ENCODE results near the gene RNF212B. TPM values are rescaled to one million over a fixed set of nuclear protein-coding genes. Genes with fewer than 3 reads are reported as not detected.

Gene RNF212B
- total and polyA plus RNA-seq, 2 of the 13 experiments (the other 11 are each of a cell fraction or from before 2014, with no cell fraction given): 0.05 TPM; not detected in 1

DNA sequence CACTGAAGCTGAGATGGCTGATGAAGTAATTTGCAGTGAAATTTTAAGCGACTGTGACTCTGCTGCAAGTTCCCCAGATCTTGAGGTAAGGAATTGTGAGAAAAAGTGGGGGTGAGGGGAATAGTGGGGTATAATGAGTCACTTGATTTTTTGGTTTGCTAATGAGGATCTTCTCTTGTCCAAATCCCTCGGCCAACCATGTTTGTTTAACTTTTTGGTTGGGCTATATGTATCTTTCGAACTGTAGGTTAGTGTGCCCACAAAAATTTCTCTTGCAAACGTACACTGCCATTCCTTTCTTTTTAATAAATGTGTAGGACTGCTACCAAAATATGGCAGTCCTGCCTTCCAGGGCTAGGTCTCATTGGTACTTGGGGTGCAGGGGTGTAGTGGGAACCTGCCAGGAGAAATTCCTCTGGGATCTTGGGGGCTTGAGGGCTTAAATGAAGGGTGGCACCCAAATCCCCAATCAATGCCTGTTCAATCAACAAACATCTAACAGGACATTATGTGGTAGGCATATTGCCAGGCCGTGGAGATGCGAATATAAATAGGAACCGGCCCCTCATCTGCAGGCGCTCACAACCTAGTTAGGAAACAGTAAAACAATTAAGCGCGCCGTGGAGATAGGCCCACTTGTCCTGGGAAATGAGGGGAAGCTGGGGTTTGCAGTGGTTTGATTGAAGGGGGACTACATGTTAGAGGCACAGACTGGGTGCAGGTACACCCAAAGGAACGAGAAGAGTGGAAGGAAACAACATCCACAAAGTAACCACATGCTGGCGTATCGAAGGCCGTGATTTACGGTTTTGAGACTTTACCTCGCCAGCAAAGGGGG lies 82.2 kb downstream of the RNF212B start (continued):
- TF ChIP-seq AKNA (CRISPR knock-in tag; IDR thresholded peaks at IDR 0.05; ENCODE audit: borderline replicate concordance) (no peak), NPAS2 (CRISPR knock-in tag; IDR thresholded peaks at IDR 0.05; ENCODE audit: borderline replicate concordance) (no peak), NCOA5 (CRISPR knock-in tag; IDR thresholded peaks at IDR 0.05) (no peak), USF2 (IDR thresholded peaks at IDR 0.05; ENCODE audit: low read depth, low read length) (no peak), USF2 (CRISPR knock-in tag; IDR thresholded peaks at IDR 0.05; ENCODE audit: borderline replicate concordance) (no peak), MZF1 (CRISPR knock-in tag; IDR thresholded peaks at IDR 0.05; ENCODE audit: borderline replicate concordance) (peak; percentile 83; the same call in 1 of the 2 replicates), CHD4 (IDR thresholded peaks at IDR 0.05; ENCODE audit: borderline replicate concordance, low read length) (no peak; the same call in 1 of the 2 replicates), SUZ12 (IDR thresholded peaks at IDR 0.05; ENCODE audit: low read depth, low read length) (no peak), ZNF564 (CRISPR knock-in tag; IDR thresholded peaks at IDR 0.05) (0 out of 2 replicates have a peak, but pooled peaks have one; percentile 13), ZNF3 (CRISPR knock-in tag; IDR thresholded peaks at IDR 0.05) (peak; percentile 50; the same call in 1 of the 2 replicates), RCOR2 (CRISPR knock-in tag; IDR thresholded peaks at IDR 0.05) (no peak), FOSL1 (CRISPR knock-in tag; IDR thresholded peaks at IDR 0.05; ENCODE audit: borderline replicate concordance) (no peak), ATF1 (CRISPR knock-in tag; IDR thresholded peaks at IDR 0.05) (no peak), ZNF556 (CRISPR knock-in tag; IDR thresholded peaks at IDR 0.05; ENCODE audit: borderline replicate concordance) (no peak), ASH2L (IDR thresholded peaks at IDR 0.05; ENCODE audit: insufficient read length, low read depth, low read length) (no peak)
- TF ChIP-seq, protein P1, sequence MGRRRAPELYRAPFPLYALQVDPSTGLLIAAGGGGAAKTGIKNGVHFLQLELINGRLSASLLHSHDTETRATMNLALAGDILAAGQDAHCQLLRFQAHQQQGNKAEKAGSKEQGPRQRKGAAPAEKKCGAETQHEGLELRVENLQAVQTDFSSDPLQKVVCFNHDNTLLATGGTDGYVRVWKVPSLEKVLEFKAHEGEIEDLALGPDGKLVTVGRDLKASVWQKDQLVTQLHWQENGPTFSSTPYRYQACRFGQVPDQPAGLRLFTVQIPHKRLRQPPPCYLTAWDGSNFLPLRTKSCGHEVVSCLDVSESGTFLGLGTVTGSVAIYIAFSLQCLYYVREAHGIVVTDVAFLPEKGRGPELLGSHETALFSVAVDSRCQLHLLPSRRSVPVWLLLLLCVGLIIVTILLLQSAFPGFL (CRISPR knock-in tag; IDR thresholded peaks at IDR 0.05): 0 out of 2 replicates have a peak, but pooled peaks have one; percentile 25
- TF ChIP-seq, protein P2, sequence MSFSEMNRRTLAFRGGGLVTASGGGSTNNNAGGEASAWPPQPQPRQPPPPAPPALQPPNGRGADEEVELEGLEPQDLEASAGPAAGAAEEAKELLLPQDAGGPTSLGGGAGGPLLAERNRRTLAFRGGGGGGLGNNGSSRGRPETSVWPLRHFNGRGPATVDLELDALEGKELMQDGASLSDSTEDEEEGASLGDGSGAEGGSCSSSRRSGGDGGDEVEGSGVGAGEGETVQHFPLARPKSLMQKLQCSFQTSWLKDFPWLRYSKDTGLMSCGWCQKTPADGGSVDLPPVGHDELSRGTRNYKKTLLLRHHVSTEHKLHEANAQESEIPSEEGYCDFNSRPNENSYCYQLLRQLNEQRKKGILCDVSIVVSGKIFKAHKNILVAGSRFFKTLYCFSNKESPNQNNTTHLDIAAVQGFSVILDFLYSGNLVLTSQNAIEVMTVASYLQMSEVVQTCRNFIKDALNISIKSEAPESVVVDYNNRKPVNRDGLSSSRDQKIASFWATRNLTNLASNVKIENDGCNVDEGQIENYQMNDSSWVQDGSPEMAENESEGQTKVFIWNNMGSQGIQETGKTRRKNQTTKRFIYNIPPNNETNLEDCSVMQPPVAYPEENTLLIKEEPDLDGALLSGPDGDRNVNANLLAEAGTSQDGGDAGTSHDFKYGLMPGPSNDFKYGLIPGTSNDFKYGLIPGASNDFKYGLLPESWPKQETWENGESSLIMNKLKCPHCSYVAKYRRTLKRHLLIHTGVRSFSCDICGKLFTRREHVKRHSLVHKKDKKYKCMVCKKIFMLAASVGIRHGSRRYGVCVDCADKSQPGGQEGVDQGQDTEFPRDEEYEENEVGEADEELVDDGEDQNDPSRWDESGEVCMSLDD (CRISPR knock-in tag; IDR thresholded peaks at IDR 0.05; ENCODE audit: borderline replicate concordance): no peak

Measured in HepG2 (cell line).